H9 (cell line): ENCODE data around the gene FTO. TPM values are rescaled to one million over a fixed set of nuclear protein-coding genes. Genes with fewer than 3 reads are reported as not detected.

Experiments
- DNase-seq: peaks from one replicate; pipeline ENCODE4 v3.0.0-alpha.2; 2017
- H2AFZ ChIP-seq: one replicate; pipeline ENCODE4 v1.6.1; 2013; ENCODE audit warnings: mild to moderate bottlenecking, low read length, control low read depth, moderate library complexity
- H2AK5ac ChIP-seq: 2 replicates; pipeline ENCODE4 v1.6.1; 2013; ENCODE audit warnings: low read length, control low read depth, mixed read lengths; ENCODE audit not compliant: insufficient read length
- H2BK120ac ChIP-seq: one replicate; pipeline ENCODE4 v1.6.1; 2013; ENCODE audit warnings: low read depth, mild to moderate bottlenecking, low read length, control low read depth, inconsistent platforms; ENCODE audit not compliant: poor library complexity, severe bottlenecking
- H2BK12ac ChIP-seq: 2 replicates; pipeline ENCODE4 v1.6.1; 2013; ENCODE audit warnings: low read length, control low read depth, mixed read lengths, low read depth; ENCODE audit not compliant: insufficient read length
- H2BK15ac ChIP-seq: 2 replicates; pipeline ENCODE4 v1.6.1; 2013; ENCODE audit warnings: low read depth, low read length, control low read depth
- H2BK20ac ChIP-seq: one replicate; pipeline ENCODE4 v1.6.1; 2013; ENCODE audit warnings: low read depth, mild to moderate bottlenecking, low read length, control low read depth, inconsistent platforms; ENCODE audit not compliant: poor library complexity, severe bottlenecking
- H2BK5ac ChIP-seq: 2 replicates; pipeline ENCODE4 v1.6.1; 2013; ENCODE audit warnings: low read length, control low read depth, mixed read lengths; ENCODE audit not compliant: insufficient read length
- H3K14ac ChIP-seq: 2 replicates; pipeline ENCODE4 v1.6.1; 2013; ENCODE audit warnings: low read length, control low read depth; ENCODE audit not compliant: insufficient read depth
- H3K18ac ChIP-seq: 2 replicates; pipeline ENCODE4 v1.6.1; 2013; ENCODE audit warnings: low read depth, mild to moderate bottlenecking, mixed read lengths, low read length, control low read depth; ENCODE audit not compliant: insufficient read length
- H3K23ac ChIP-seq: 2 replicates; pipeline ENCODE4 v1.6.1; 2013; ENCODE audit warnings: low read length, control low read depth, mixed read lengths, low read depth; ENCODE audit not compliant: insufficient read length
- H3K23me2 ChIP-seq: 2 replicates; pipeline ENCODE4 v1.6.1; 2013; ENCODE audit warnings: low read depth, mild to moderate bottlenecking, mixed read lengths, low read length, control low read depth; ENCODE audit not compliant: insufficient read length, poor library complexity, severe bottlenecking
- H3K27ac ChIP-seq: 2 replicates; pipeline ENCODE4 v1.5.1; 2013; ENCODE audit warnings: low read length, control low read depth, mixed read lengths, low read depth; ENCODE audit not compliant: insufficient read length
- H3K27me3 ChIP-seq: 2 replicates; pipeline ENCODE4 v1.6.1; 2013; ENCODE audit warnings: low read length, control low read depth, inconsistent platforms; ENCODE audit not compliant: insufficient read depth
- H3K4ac ChIP-seq: 2 replicates; pipeline ENCODE4 v1.6.1; 2013; ENCODE audit warnings: low read depth, mild to moderate bottlenecking, control low read depth, inconsistent platforms, low read length, moderate library complexity
- H3K4me1 ChIP-seq: 2 replicates; pipeline ENCODE4 v1.6.1; 2013; ENCODE audit warnings: low read length, control low read depth, inconsistent platforms; ENCODE audit not compliant: insufficient read depth
- H3K4me2 ChIP-seq: 2 replicates; pipeline ENCODE4 v1.6.1; 2013; ENCODE audit warnings: low read length, control low read depth, mixed read lengths; ENCODE audit not compliant: insufficient read length, insufficient read depth
- H3K56ac ChIP-seq: 2 replicates; pipeline ENCODE4 v1.6.1; 2013; ENCODE audit warnings: low read depth, mild to moderate bottlenecking, mixed read lengths, low read length, control low read depth; ENCODE audit not compliant: insufficient read length
- H3K79me1 ChIP-seq: 2 replicates; pipeline ENCODE4 v1.6.1; 2013; ENCODE audit warnings: low read depth, mild to moderate bottlenecking, moderate library complexity, low read length, control low read depth, inconsistent platforms; ENCODE audit not compliant: insufficient read depth, poor library complexity, severe bottlenecking
- H3K79me2 ChIP-seq: 2 replicates; pipeline ENCODE4 v1.6.1; 2013; ENCODE audit warnings: low read length, control low read depth, inconsistent platforms; ENCODE audit not compliant: insufficient read depth
- H3K9ac ChIP-seq: 2 replicates; pipeline ENCODE4 v1.6.1; 2013; ENCODE audit warnings: low read length, control low read depth, mixed read lengths; ENCODE audit not compliant: insufficient read length; ENCODE audit errors: extremely low read depth
- H3K9me3 ChIP-seq: one replicate; pipeline ENCODE4 v1.6.1; 2013; ENCODE audit warnings: low read depth, low read length, inconsistent platforms; ENCODE audit not compliant: control insufficient read depth
- H3T11ph ChIP-seq: one replicate; pipeline ENCODE4 v1.6.1; 2013; ENCODE audit warnings: mild to moderate bottlenecking, low read length, control low read depth, inconsistent platforms
- H4K20me1 ChIP-seq: one replicate; pipeline ENCODE4 v1.6.1; 2013; ENCODE audit not compliant: control insufficient read depth, insufficient read length, insufficient read depth
- H4K5ac ChIP-seq: 2 replicates; pipeline ENCODE4 v1.6.1; 2013; ENCODE audit warnings: low read depth, mild to moderate bottlenecking, mixed read lengths, low read length, control low read depth; ENCODE audit not compliant: insufficient read length
- H4K8ac ChIP-seq: replicated peaks from 2 replicates; pipeline ENCODE4 v1.6.1; 2013; ENCODE audit warnings: low read length, control low read depth, mixed read lengths, low read depth; ENCODE audit not compliant: insufficient read length
- H4K91ac ChIP-seq: 2 replicates; pipeline ENCODE4 v1.6.1; 2013; ENCODE audit warnings: low read depth, mild to moderate bottlenecking, moderate library complexity, mixed read lengths, low read length, control low read depth; ENCODE audit not compliant: insufficient read length
- H3K27ac Mint-ChIP-seq, 3 experiments: 2 replicates in 2 of 3; 3 replicates in 1 of 3; pipeline ENCODE4 v1.8.0; 2020 to 2021; ENCODE audit warnings: mixed read lengths in 3 of 3, mild to moderate bottlenecking in 1 of 3, moderate library complexity in 1 of 3
- H3K27me3 Mint-ChIP-seq: 2 replicates; pipeline ENCODE4 v1.8.0; 2021; ENCODE audit warnings: low read depth, mild to moderate bottlenecking, moderate library complexity, mixed read lengths
- H3K36me3 Mint-ChIP-seq, 3 experiments: 2 replicates in 2 of 3; 3 replicates in 1 of 3; pipeline ENCODE4 v1.8.0; 2020 to 2021; ENCODE audit warnings: low read depth in 3 of 3, mixed read lengths in 3 of 3; ENCODE audit not compliant: insufficient read depth in 1 of 3
- H3K4me1 Mint-ChIP-seq, 2 experiments: 2 replicates each; pipeline ENCODE4 v1.8.0; 2020; ENCODE audit warnings: mixed read lengths in 2 of 2
- H3K4me3 Mint-ChIP-seq, 2 experiments: 2 replicates in 1 of 2; 3 replicates in 1 of 2; pipeline ENCODE4 v1.8.0; 2020 to 2021; ENCODE audit warnings: mild to moderate bottlenecking in 2 of 2, mixed read lengths in 2 of 2, moderate library complexity in 1 of 2
- H3K9me3 Mint-ChIP-seq, 2 experiments: 2 replicates in 1 of 2; 3 replicates in 1 of 2; pipeline ENCODE4 v1.8.0; 2020; ENCODE audit warnings: mild to moderate bottlenecking in 2 of 2, mixed read lengths in 2 of 2, moderate library complexity in 1 of 2
- WGBS: extraction: QIAGEN DNeasy Blood & Tissue Kit; methylation state at CpG from one replicate; pipeline ENCODE4 v1.1.7; 2013; ENCODE audit warnings: missing lambda C conversion rate, low lambda C conversion rate, mixed read lengths; ENCODE audit not compliant: insufficient read length; ENCODE audit errors: extremely low coverage; 5-methylcytosine and 5-hydroxymethylcytosine counted together
- total RNA-seq: library from RNA; stranded (reverse); gene quantifications from 2 replicates; pipeline ENCODE4 v1.2.1, GENCODE V29; 2021
- TF ChIP-seq, protein P1 (sequence below): fragments of 200-600 bp; sonication (generic); conservative IDR thresholded peaks from 3 replicates; pipeline ENCODE4 v1.8.0; 2021; ENCODE audit warnings: antibody characterized with exemption, mild to moderate bottlenecking

FTO gene
- total RNA-seq, 1 experiment from 2014 or later: 67.9 TPM

DNA sequence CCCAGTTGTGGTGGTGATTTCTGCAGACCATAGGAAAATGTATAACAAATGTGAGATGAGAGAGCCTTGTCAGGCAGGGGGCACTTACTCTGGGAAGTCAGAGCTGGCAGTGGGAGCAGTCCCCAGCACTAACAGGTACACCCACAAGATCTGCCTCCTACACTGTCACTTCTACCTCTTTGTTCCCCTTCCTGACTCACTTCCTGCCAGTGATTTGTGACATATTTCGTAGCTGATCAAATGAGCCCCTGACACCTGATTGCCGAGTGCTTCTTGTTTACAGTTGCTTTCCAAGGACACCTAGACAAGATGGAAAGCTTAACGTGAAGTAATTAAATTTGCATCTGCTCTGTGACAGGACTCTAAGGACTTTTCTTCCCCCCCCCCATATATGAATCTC, 40.5 kb downstream of the FTO start:
- Histone ChIP-seq H3K9ac (no peak overlapping the region), H3K27me3 (no peaks in the 10 kb centered on the region), H3K9me3 (no peaks in the 10 kb centered on the region), H2BK120ac (no peak overlapping the region), H3K79me1 (peaks cover 2% of the 10 kb centered on the region), H3K4ac (no peak overlapping the region), H3K56ac (no peak overlapping the region), H3K18ac (no peak overlapping the region), H3K4me2 (no peak overlapping the region), H4K91ac (no peak overlapping the region), H3T11ph (no peak overlapping the region), H3K14ac (no peak overlapping the region), H3K4me1 (peaks cover 3% of the 10 kb centered on the region; the same call in 1 of the 2 replicates), H2BK15ac (no peak overlapping the region), H2BK20ac (no peak overlapping the region), H2BK12ac (no peak overlapping the region), H2AK5ac (no peak overlapping the region), H3K27ac (no peak overlapping the region), H4K8ac (no peak overlapping the region), H3K23ac (no peak overlapping the region), H3K79me2 (no peaks in the 10 kb centered on the region), H2BK5ac (no peak overlapping the region), H2AFZ (no peak overlapping the region), H4K20me1 (no peaks in the 10 kb centered on the region), H3K23me2 (no peaks in the 10 kb centered on the region), H4K5ac (no peak overlapping the region)
- TF ChIP-seq, protein P1, sequence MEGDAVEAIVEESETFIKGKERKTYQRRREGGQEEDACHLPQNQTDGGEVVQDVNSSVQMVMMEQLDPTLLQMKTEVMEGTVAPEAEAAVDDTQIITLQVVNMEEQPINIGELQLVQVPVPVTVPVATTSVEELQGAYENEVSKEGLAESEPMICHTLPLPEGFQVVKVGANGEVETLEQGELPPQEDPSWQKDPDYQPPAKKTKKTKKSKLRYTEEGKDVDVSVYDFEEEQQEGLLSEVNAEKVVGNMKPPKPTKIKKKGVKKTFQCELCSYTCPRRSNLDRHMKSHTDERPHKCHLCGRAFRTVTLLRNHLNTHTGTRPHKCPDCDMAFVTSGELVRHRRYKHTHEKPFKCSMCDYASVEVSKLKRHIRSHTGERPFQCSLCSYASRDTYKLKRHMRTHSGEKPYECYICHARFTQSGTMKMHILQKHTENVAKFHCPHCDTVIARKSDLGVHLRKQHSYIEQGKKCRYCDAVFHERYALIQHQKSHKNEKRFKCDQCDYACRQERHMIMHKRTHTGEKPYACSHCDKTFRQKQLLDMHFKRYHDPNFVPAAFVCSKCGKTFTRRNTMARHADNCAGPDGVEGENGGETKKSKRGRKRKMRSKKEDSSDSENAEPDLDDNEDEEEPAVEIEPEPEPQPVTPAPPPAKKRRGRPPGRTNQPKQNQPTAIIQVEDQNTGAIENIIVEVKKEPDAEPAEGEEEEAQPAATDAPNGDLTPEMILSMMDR: no peak
- H3K9me3 Mint-ChIP-seq: peaks cover 3 to 8% of the 10 kb centered on the region in 2 experiments; a peak in 4 of 5 replicates
- no peak overlapping the region for H3K4me3 Mint-ChIP-seq
- H3K36me3 Mint-ChIP-seq: peaks cover 0 to 10% (median 6%) of the 10 kb centered on the region in 3 experiments; a peak in 5 of 7 replicates
- DNase-seq: peak; percentile 31
- peak overlapping the region in 1 of 3 experiments; percentile 50; a peak in 2 of 7 replicates for H3K27ac Mint-ChIP-seq
- peaks cover 16 to 18% of the 10 kb centered on the region in 2 experiments for H3K4me1 Mint-ChIP-seq
- H3K27me3 Mint-ChIP-seq: no peaks in the 10 kb centered on the region
- no CpG with 5 or more reads among the region's 3 CpGs for WGBS
